Measurements from ENCODE around the gene LBHD1. TPM values are rescaled to one million over a fixed set of nuclear protein-coding genes. Genes with fewer than 3 reads are reported as not detected.

Gene LBHD1
- total RNA-seq, 1 experiment from 2014 or later, result 16.1 TPM

GRCh38 chr11:62665075-62665598, 6.9 kb downstream of the LBHD1 start, which contains the start of the genes C11orf98 and CSKMT:
Gene C11orf98, minus strand, starts transcription at chr11:62665210. Its CDS starts 41 bp downstream, at chr11:62665169.
Gene CSKMT, plus strand, starts transcription at chr11:62665312. Its CDS starts 568 bp downstream, at chr11:62665880.
- BruUV-seq (replicated peaks), result TSS peak; percentile 84
- peaks cover 24% of the 10 kb centered on the region for H3K36me3 ChIP-seq (ENCODE audit: low read depth)

GRCh38 chr11:62664405-62665074, 7.5 kb downstream of the LBHD1 start:
- intact Hi-C loops (cut with micrococcal nuclease; ENCODE audit: unreplicated experiment), result loop anchor here (5.0 kb wide), 3 partner anchors 42 to 122 kb away; partner anchors contain the start of genes B3GAT3 and TUT1
- peak in 1 of 2 experiments; percentile 68 for DNase-seq
- H3K79me2 ChIP-seq (ENCODE audit: low read depth), result peaks cover 55% of the 10 kb centered on the region
- H4K20me1 ChIP-seq (ENCODE audit: insufficient read depth), result no peaks in the 10 kb centered on the region; the same call in none of the 2 replicates
- H3K4me1 ChIP-seq (replicated peaks; ENCODE audit: insufficient read depth), result peaks cover 27% of the 10 kb centered on the region
- peak overlapping the region; percentile 88 for H3K4me3 ChIP-seq
- H3F3A ChIP-seq (ENCODE audit: insufficient read depth, low read depth), result peaks cover 78% of the 10 kb centered on the region
- H2AFZ ChIP-seq, result peak overlapping the region; percentile 93
- H3K27ac ChIP-seq, result peak overlapping the region; percentile 72
- H3K27me3 ChIP-seq (ENCODE audit: insufficient read depth, low read depth), result no peaks in the 10 kb centered on the region
- TF ChIP-seq, protein P1, sequence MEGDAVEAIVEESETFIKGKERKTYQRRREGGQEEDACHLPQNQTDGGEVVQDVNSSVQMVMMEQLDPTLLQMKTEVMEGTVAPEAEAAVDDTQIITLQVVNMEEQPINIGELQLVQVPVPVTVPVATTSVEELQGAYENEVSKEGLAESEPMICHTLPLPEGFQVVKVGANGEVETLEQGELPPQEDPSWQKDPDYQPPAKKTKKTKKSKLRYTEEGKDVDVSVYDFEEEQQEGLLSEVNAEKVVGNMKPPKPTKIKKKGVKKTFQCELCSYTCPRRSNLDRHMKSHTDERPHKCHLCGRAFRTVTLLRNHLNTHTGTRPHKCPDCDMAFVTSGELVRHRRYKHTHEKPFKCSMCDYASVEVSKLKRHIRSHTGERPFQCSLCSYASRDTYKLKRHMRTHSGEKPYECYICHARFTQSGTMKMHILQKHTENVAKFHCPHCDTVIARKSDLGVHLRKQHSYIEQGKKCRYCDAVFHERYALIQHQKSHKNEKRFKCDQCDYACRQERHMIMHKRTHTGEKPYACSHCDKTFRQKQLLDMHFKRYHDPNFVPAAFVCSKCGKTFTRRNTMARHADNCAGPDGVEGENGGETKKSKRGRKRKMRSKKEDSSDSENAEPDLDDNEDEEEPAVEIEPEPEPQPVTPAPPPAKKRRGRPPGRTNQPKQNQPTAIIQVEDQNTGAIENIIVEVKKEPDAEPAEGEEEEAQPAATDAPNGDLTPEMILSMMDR (conservative IDR thresholded peaks at IDR 0.05), result no peak
- no peak for TF ChIP-seq EZH2 (IDR thresholded peaks at IDR 0.05; ENCODE audit: low read depth)
- H3K4me2 ChIP-seq, result peak overlapping the region; percentile 58
- ChIA-PET CTCF (interaction anchor here (0.5 to 1.1 kb wide), 7 partner anchors 11 to 281 kb away, joined by 3 to 7 read pairs (median 4); partner anchors contain the start of gene TUT1), POLR2A (ENCODE audit: unreplicated experiment) (interaction anchor here (0.5 to 2.0 kb wide), 31 partner anchors 9 to 639 kb away, joined by 3 to 55 read pairs (median 8); partner anchors contain the start of genes B3GAT3, EEF1G, HNRNPUL2 and INTS5)
- BruUV-seq (replicated peaks), result no TSS peak
- H3K36me3 ChIP-seq (ENCODE audit: low read depth), result peaks cover 24% of the 10 kb centered on the region
- H3K9me2 ChIP-seq (ENCODE audit: insufficient read depth), result no peaks in the 10 kb centered on the region
- no peaks in the 10 kb centered on the region for H3K9me3 ChIP-seq (ENCODE audit: insufficient read depth, low read depth)

More at GRCh38 chr11:62665075-62665598, 6.9 kb downstream of the LBHD1 start, which contains the start of the genes C11orf98 and CSKMT:
- Histone ChIP-seq H3K27ac (peak within 1 kb of the TSS; percentile 72), H4K20me1 (ENCODE audit: insufficient read depth) (no peaks in the 10 kb centered on the region; the same call in none of the 2 replicates), H2AFZ (peak within 1 kb of the TSS; percentile 93), H3K27me3 (ENCODE audit: insufficient read depth, low read depth) (no peaks in the 10 kb centered on the region), H3K4me2 (peak within 1 kb of the TSS; percentile 98), H3K9me3 (ENCODE audit: insufficient read depth, low read depth) (no peaks in the 10 kb centered on the region), H3K4me1 (replicated peaks; ENCODE audit: insufficient read depth) (peaks cover 33% of the 10 kb centered on the region), H3K9me2 (ENCODE audit: insufficient read depth) (no peaks in the 10 kb centered on the region), H3F3A (ENCODE audit: insufficient read depth, low read depth) (peaks cover 83% of the 10 kb centered on the region), H3K4me3 (peak within 1 kb of the TSS; percentile 88), H3K79me2 (ENCODE audit: low read depth) (peaks cover 60% of the 10 kb centered on the region)
- intact Hi-C loops (cut with micrococcal nuclease; ENCODE audit: unreplicated experiment), result loop anchor here (5.0 kb wide), 3 partner anchors 43 to 123 kb away; partner anchors contain the start of genes B3GAT3 and TUT1
- DNase-seq, result peak; percentile 87 to 98
- ChIA-PET POLR2A (ENCODE audit: unreplicated experiment) (interaction anchor here (0.5 to 2.0 kb wide), 38 partner anchors 9 to 1722 kb away, joined by 3 to 55 read pairs (median 8); partner anchors contain the start of genes B3GAT3, EEF1G, HNRNPUL2 and INTS5), CTCF (interaction anchor here (0.6 to 1.1 kb wide), 6 partner anchors 11 to 184 kb away, joined by 3 to 7 read pairs (median 4); partner anchors contain the start of gene TUT1)
- TF ChIP-seq, protein P1 (conservative IDR thresholded peaks at IDR 0.05), result no peak
- no peak for TF ChIP-seq EZH2 (IDR thresholded peaks at IDR 0.05; ENCODE audit: low read depth)

- Histone ChIP-seq H3K36me3 (ENCODE audit: low read depth) (no peaks in the 10 kb centered on the region), H3K9me2 (ENCODE audit: insufficient read depth) (no peaks in the 10 kb centered on the region), H3K4me3 (no peak overlapping the region), H3K4me1 (replicated peaks; ENCODE audit: insufficient read depth) (peaks cover 8% of the 10 kb centered on the region), H3K9me3 (ENCODE audit: insufficient read depth, low read depth) (no peaks in the 10 kb centered on the region), H3K27me3 (ENCODE audit: insufficient read depth, low read depth) (no peaks in the 10 kb centered on the region), H3K79me2 (ENCODE audit: low read depth) (peaks cover 12% of the 10 kb centered on the region), H3K27ac (no peak overlapping the region), H4K20me1 (ENCODE audit: insufficient read depth) (no peaks in the 10 kb centered on the region), H2AFZ (no peak overlapping the region), H3F3A (ENCODE audit: insufficient read depth, low read depth) (peaks cover 58% of the 10 kb centered on the region), H3K4me2 (no peak overlapping the region)
- no peak for DNase-seq
- TF ChIP-seq, protein P1 (conservative IDR thresholded peaks at IDR 0.05), result no peak
- no peak for TF ChIP-seq EZH2 (IDR thresholded peaks at IDR 0.05; ENCODE audit: low read depth)
- intact Hi-C loops (cut with micrococcal nuclease; ENCODE audit: unreplicated experiment), result no loop called here
- POLR2A ChIA-PET (ENCODE audit: unreplicated experiment), result no interaction called here
- CTCF ChIA-PET, result interaction anchor here (0.6 kb wide), 1 partner anchor 72 kb away, joined by 8 read pairs; no protein-coding TSS in a partner anchor
- no TSS peak for BruUV-seq (replicated peaks)
Measured at GRCh38 chr11:62656796-62657429, 15.2 kb downstream of the LBHD1 start.
